ENCODE data around the gene CLASRP.
"Not testable (repeated sequence)": the region's sequence is repeated elsewhere in the genome, so short reads cannot be mapped to it uniquely, and the experiment has no call there.

- TF ChIP-seq YY1 (IDR thresholded peaks at IDR 0.05; ENCODE audit: insufficient read depth, insufficient read length); SUZ12 (IDR thresholded peaks at IDR 0.05; ENCODE audit: extremely low read depth, insufficient read depth, insufficient read length): not testable (repeated sequence)
Measured at GRCh38 chr19:44999131-44999925, 39.5 kb upstream of the CLASRP start.

Data from NT2/D1 (cell line).